B cell (primary cell): Measurements from ENCODE around the gene SLC12A1.

Source experiments
- EZH2 ChIP-seq: IDR thresholded peaks from 2 replicates; pipeline ENCODE4 v1.6.1; 2012; ENCODE audit warnings: borderline replicate concordance, low read depth, mild to moderate bottlenecking, moderate library complexity, low read length; ENCODE audit not compliant: insufficient read depth, poor library complexity, severe bottlenecking
- TF ChIP-seq, protein P1 (sequence below): fragments of 200-600 bp; IDR thresholded peaks from one replicate; pipeline ENCODE4 v1.8.0; 2022; ENCODE audit warnings: antibody characterized with exemption, mild to moderate bottlenecking

DNA sequence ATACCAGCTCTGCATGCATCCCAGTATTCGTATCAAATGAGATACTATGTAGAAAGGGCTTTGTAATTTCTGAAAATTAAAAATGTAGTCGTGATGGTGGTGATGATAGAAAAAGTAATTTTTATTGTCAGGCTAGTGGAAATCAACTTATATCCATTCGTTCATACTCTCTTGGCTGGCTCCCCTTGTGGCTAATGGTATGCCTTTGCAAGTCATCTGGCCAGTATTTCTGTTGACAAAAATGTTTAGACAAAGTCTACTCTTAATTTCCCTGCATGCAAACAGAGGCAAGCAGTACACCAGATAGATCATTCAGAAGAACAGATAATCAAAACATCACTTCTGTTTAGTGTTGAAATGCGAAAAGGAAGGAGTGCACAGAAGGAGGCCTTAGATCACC is 75.6 kb downstream of the SLC12A1 start:
- TF ChIP-seq EZH2 = no peak
- TF ChIP-seq, protein P1, sequence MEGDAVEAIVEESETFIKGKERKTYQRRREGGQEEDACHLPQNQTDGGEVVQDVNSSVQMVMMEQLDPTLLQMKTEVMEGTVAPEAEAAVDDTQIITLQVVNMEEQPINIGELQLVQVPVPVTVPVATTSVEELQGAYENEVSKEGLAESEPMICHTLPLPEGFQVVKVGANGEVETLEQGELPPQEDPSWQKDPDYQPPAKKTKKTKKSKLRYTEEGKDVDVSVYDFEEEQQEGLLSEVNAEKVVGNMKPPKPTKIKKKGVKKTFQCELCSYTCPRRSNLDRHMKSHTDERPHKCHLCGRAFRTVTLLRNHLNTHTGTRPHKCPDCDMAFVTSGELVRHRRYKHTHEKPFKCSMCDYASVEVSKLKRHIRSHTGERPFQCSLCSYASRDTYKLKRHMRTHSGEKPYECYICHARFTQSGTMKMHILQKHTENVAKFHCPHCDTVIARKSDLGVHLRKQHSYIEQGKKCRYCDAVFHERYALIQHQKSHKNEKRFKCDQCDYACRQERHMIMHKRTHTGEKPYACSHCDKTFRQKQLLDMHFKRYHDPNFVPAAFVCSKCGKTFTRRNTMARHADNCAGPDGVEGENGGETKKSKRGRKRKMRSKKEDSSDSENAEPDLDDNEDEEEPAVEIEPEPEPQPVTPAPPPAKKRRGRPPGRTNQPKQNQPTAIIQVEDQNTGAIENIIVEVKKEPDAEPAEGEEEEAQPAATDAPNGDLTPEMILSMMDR = no peak
